Right ventricle myocardium inferior (tissue), 1 donor: ENCODE results near the gene GRN. TPM values are rescaled to one million over a fixed set of nuclear protein-coding genes. Genes with fewer than 3 reads are reported as not detected.

Experiments used
- ATAC-seq: fragments of 200-7000 bp; cut with Tn5 transposase; one replicate; pipeline ENCODE4 v1.9.1; 2020; ENCODE audit warnings: mild to moderate bottlenecking, moderate library complexity
- DNase-seq: peaks from one replicate; pipeline ENCODE4 v3.0.0; 2021; ENCODE audit errors: missing footprints
- intact Hi-C: fragments of 100-400 bp; cut with DNase I; formaldehyde crosslinking; loops from one replicate; pipeline ENCODE4 v1.11.0; 2022
- total RNA-seq: library from RNA; stranded (reverse); fragmentation: NEBNext Ultra II Directional; extraction: Animal tissue kit (Norgen Biotek cat#: 25700); gene quantifications from one replicate; pipeline ENCODE4 v1.2.1, GENCODE V29; 2021
- donor health status: DM: no; HTN: yes; CAD: no; lungs with severe emphysema.

Gene GRN
- total RNA-seq, 1 donor from 2014 or later: 150 TPM

- intact Hi-C loops: no loop called here
- DNase-seq: peak; percentile 41
- no peak for ATAC-seq
Observed at GRCh38 chr17:44372036-44372435, 26.9 kb downstream of the GRN start.

- intact Hi-C loops: no loop called here
- DNase-seq (peak; percentile 69), ATAC-seq (no peak)
Observed at GRCh38 chr17:44374306-44375195, 29.4 kb downstream of the GRN start.

- intact Hi-C loops: no loop called here
- ATAC-seq: no peak
- peak; percentile 39 for DNase-seq
Observed at GRCh38 chr17:44375196-44376017, 30.3 kb downstream of the GRN start.

GRCh38 chr17:44376124-44376523, 31.0 kb downstream of the GRN start:
- DNase-seq (peak; percentile 75), ATAC-seq (peak; percentile 68)
- intact Hi-C loops: no loop called here

- ATAC-seq: no peak
- no peak for DNase-seq
- intact Hi-C loops: no loop called here
Observed at GRCh38 chr17:44376779-44377178, 31.7 kb downstream of the GRN start.

GRCh38 chr17:44378171-44378705, 33.1 kb downstream of the GRN start:
- ATAC-seq (no peak), DNase-seq (peak; percentile 59)
- intact Hi-C loops: no loop called here

- DNase-seq: peak; percentile 48
- intact Hi-C loops: no loop called here
- no peak for ATAC-seq
Observed at GRCh38 chr17:44379887-44380286, 34.8 kb downstream of the GRN start.

- no peak for ATAC-seq
- DNase-seq: no peak
- intact Hi-C loops: no loop called here
Observed at GRCh38 chr17:44380767-44381166, 35.7 kb downstream of the GRN start.

GRCh38 chr17:44381810-44382305, 36.8 kb downstream of the GRN start:
- intact Hi-C loops: no loop called here

GRCh38 chr17:44382917-44383316, 37.8 kb downstream of the GRN start:
- intact Hi-C loops: no loop called here
- ATAC-seq: no peak
- no peak for DNase-seq

More at GRCh38 chr17:44381810-44382305, 36.8 kb downstream of the GRN start:
- no peak for ATAC-seq
- DNase-seq: peak; percentile 30

GRCh38 chr17:44383363-44383762, 38.3 kb downstream of the GRN start:
- intact Hi-C loops: no loop called here
- peak; percentile 53 for DNase-seq
- ATAC-seq: no peak

- no peak for ATAC-seq
- DNase-seq: no peak
- intact Hi-C loops: no loop called here
Observed at GRCh38 chr17:44383861-44384260, 38.8 kb downstream of the GRN start.

GRCh38 chr17:44384281-44384822, 39.2 kb downstream of the GRN start:
- ATAC-seq: no peak
- intact Hi-C loops: no loop called here
- DNase-seq: no peak

GRCh38 chr17:44384823-44385286, 39.8 kb downstream of the GRN start:
- DNase-seq: no peak
- intact Hi-C loops: no loop called here
- no peak for ATAC-seq

GRCh38 chr17:44385287-44386181, 40.4 kb downstream of the GRN start:
- DNase-seq: peak; percentile 89
- intact Hi-C loops: no loop called here
- peak; percentile 89 for ATAC-seq

GRCh38 chr17:44386182-44386525, 41.1 kb downstream of the GRN start:
- DNase-seq (no peak), ATAC-seq (no peak)
- intact Hi-C loops: no loop called here

GRCh38 chr17:44387804-44388203, 42.7 kb downstream of the GRN start:
- ATAC-seq (no peak), DNase-seq (no peak)
- intact Hi-C loops: no loop called here

- DNase-seq: no peak
- no peak for ATAC-seq
- intact Hi-C loops: no loop called here
Observed at GRCh38 chr17:44389281-44389680, 44.2 kb downstream of the GRN start, which contains the start of gene ITGA2B. Gene ITGA2B (minus strand): TSS chr17:44389649. CDS start chr17:44389473, 176 bp downstream.
